CD14-positive monocyte (primary cell): ENCODE data around the gene RPL19. TPM values are rescaled to one million over a fixed set of nuclear protein-coding genes. Genes with fewer than 3 reads are reported as not detected.

Experiments used
- DNase-seq, 3 donors: peaks; one replicate each; pipeline ENCODE4 v3.0.0-alpha.2; 2011 to 2022
- H2AFZ ChIP-seq: 2 replicates; pipeline ENCODE4 v1.6.0; 2012; ENCODE audit warnings: mild to moderate bottlenecking, low read depth, low read length, inconsistent platforms; ENCODE audit not compliant: insufficient read depth, poor library complexity, severe bottlenecking
- H3K27ac ChIP-seq, 2 donors: 1 replicate in 1 of 2; 2 replicates in 1 of 2; pipeline ENCODE4 v1.5.1; 2012 to 2013; ENCODE audit warnings: low read length in 2 of 2, control low read depth in 1 of 2, inconsistent platforms in 1 of 2, low read depth in 1 of 2, mild to moderate bottlenecking in 1 of 2
- H3K27me3 ChIP-seq, 2 donors: one replicate each; pipeline versions ENCODE4 v1.6.0 to v1.6.1; 2011 to 2013; ENCODE audit warnings: low read length in 2 of 2; ENCODE audit not compliant: control insufficient read depth in 2 of 2, insufficient read depth in 2 of 2
- H3K36me3 ChIP-seq, 2 donors: replicated peaks in 1 of 2; 1 replicate in 1 of 2; 2 replicates in 1 of 2; pipeline versions ENCODE4 v1.5.1 to v1.6.1; 2012 to 2013; ENCODE audit warnings: low read length in 2 of 2, control low read depth in 1 of 2, inconsistent platforms in 1 of 2, mild to moderate bottlenecking in 1 of 2; ENCODE audit not compliant: insufficient read depth in 2 of 2, control insufficient read depth in 1 of 2
- H3K4me1 ChIP-seq, 2 donors: 1 replicate in 1 of 2; 2 replicates in 1 of 2; pipeline versions ENCODE4 v1.5.1 to v1.6.1; 2012 to 2013; ENCODE audit warnings: low read length in 2 of 2, control low read depth in 1 of 2, inconsistent platforms in 1 of 2, mild to moderate bottlenecking in 1 of 2, moderate library complexity in 1 of 2; ENCODE audit not compliant: insufficient read depth in 2 of 2, control insufficient read depth in 1 of 2
- H3K4me2 ChIP-seq: replicated peaks from 2 replicates; pipeline ENCODE3; 2012; ENCODE audit warnings: low read length, moderate library complexity, mild to moderate bottlenecking; ENCODE audit not compliant: poor library complexity, severe bottlenecking; ENCODE audit errors: extremely low read depth
- H3K4me3 ChIP-seq, 3 experiments: fragments of 200-600 bp in 1 of 3; sonication (generic) in 1 of 3; replicated peaks in 1 of 3; 1 replicate in 2 of 3; 2 replicates in 1 of 3; pipeline ENCODE4 v1.5.1; 2011 to 2013; ENCODE audit warnings: low read length in 3 of 3, mild to moderate bottlenecking in 3 of 3, control low read depth in 2 of 3, low read depth in 2 of 3, inconsistent platforms in 1 of 3, moderate library complexity in 1 of 3
- H3K79me2 ChIP-seq: 2 replicates; pipeline ENCODE4 v1.6.0; 2012; ENCODE audit warnings: mild to moderate bottlenecking, control low read depth, inconsistent platforms, low read length, moderate library complexity; ENCODE audit not compliant: insufficient read depth
- H3K9ac ChIP-seq: 2 replicates; pipeline ENCODE4 v1.6.0; 2017; ENCODE audit warnings: low read length, mild to moderate bottlenecking; ENCODE audit not compliant: insufficient read depth, poor library complexity, severe bottlenecking
- H3K9me3 ChIP-seq, 2 donors: replicated peaks in 1 of 2; 1 replicate in 1 of 2; 2 replicates in 1 of 2; pipeline versions ENCODE4 v1.5.1 to v1.6.1; 2012 to 2013; ENCODE audit warnings: low read length in 2 of 2, control low read depth in 1 of 2; ENCODE audit not compliant: control insufficient read depth in 1 of 2, insufficient read depth in 1 of 2
- H4K20me1 ChIP-seq: 2 replicates; pipeline ENCODE4 v1.6.0; 2012; ENCODE audit warnings: mild to moderate bottlenecking, low read length, control low read depth, moderate library complexity; ENCODE audit not compliant: insufficient read depth
- H3K27ac Mint-ChIP-seq, 7 donors: one replicate each; pipeline ENCODE4 v1.8.0; 2020; ENCODE audit warnings: mild to moderate bottlenecking in 7 of 7, mixed read lengths in 7 of 7, moderate library complexity in 6 of 7, inconsistent platforms in 2 of 7
- H3K27me3 Mint-ChIP-seq, 3 donors: one replicate each; pipeline ENCODE4 v1.8.0; 2021 to 2022; ENCODE audit warnings: low read depth in 3 of 3, mild to moderate bottlenecking in 3 of 3, mixed read lengths in 3 of 3, moderate library complexity in 3 of 3, inconsistent platforms in 1 of 3
- H3K36me3 Mint-ChIP-seq, 2 donors: one replicate each; pipeline ENCODE4 v1.8.0; 2020; ENCODE audit warnings: mixed read lengths in 2 of 2, inconsistent platforms in 1 of 2, mild to moderate bottlenecking in 1 of 2
- H3K4me1 Mint-ChIP-seq: one replicate; pipeline ENCODE4 v1.8.0; 2020; ENCODE audit warnings: mild to moderate bottlenecking, mixed read lengths
- H3K4me3 Mint-ChIP-seq, 2 donors: one replicate each; pipeline ENCODE4 v1.8.0; 2020; ENCODE audit warnings: mild to moderate bottlenecking in 2 of 2, mixed read lengths in 2 of 2, moderate library complexity in 1 of 2
- H3K9me3 Mint-ChIP-seq, 7 donors: one replicate each; pipeline ENCODE4 v1.8.0; 2020 to 2022; ENCODE audit warnings: mixed read lengths in 7 of 7, mild to moderate bottlenecking in 6 of 7, moderate library complexity in 6 of 7, inconsistent platforms in 2 of 7
- CTCF ChIP-seq: fragments of 200-600 bp; IDR thresholded peaks from one replicate; pipeline ENCODE4 v1.8.0; 2022; ENCODE audit warnings: antibody characterized with exemption, mild to moderate bottlenecking
- WGBS: methylation state at CpG from one replicate; pipeline ENCODE4 v1.1.5; 2013; ENCODE audit warnings: missing lambda C conversion rate; ENCODE audit not compliant: insufficient coverage; 5-methylcytosine and 5-hydroxymethylcytosine counted together
- intact Hi-C, 2 donors: fragments of 100-400 bp; cut with micrococcal nuclease; formaldehyde crosslinking; loops; one replicate each; pipeline versions ENCODE4 v1.15.0 to v1.15.1; 2023
- polyA plus RNA-seq, 3 donors: library from polyadenylated mRNA; depleted of rRNA in 1 of 3; unstranded in 2 of 3; stranded (reverse) in 1 of 3; fragments of 300-500 nt in 2 of 3; fragments of >200 nt in 1 of 3; fragmentation: Illumina TruSeq in 2 of 3; gene quantifications; 1 replicate in 2 of 3; 2 replicates in 1 of 3; pipeline ENCODE4 v1.2.3, GENCODE V29; 2012 to 2021

Gene RPL19
- polyA plus RNA-seq, 3 donors: 1,069 to 1,809 (median 1,232) TPM

DNA sequence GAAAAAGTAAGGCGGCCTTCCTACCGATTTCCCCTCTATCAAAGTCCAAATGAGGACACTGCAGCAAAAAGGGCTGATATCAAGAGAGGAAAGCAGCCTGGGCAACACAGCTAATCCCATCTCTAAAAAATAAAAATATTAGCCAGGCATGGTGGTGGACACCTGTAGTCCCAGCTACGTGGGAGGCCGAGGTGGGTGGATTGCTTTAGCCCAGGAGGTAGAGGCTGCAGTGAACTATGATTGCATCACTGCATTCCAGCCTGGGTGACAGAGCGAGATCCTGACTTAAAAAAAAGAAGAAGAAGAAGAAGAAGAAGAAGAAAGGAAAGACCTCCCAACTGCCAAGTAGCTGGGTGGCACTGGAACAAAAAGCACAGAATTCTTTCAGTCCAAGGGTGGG lies 17.0 kb upstream of the RPL19 start:
- H3K36me3 ChIP-seq: peaks cover 53 to 59% of the 10 kb centered on the region in 2 donors
- H3K9me3 Mint-ChIP-seq: peaks cover 0 to 6% (median 0%) of the 10 kb centered on the region in 7 donors
- no CpG with 5 or more reads among the region's 5 CpGs for WGBS

DNA sequence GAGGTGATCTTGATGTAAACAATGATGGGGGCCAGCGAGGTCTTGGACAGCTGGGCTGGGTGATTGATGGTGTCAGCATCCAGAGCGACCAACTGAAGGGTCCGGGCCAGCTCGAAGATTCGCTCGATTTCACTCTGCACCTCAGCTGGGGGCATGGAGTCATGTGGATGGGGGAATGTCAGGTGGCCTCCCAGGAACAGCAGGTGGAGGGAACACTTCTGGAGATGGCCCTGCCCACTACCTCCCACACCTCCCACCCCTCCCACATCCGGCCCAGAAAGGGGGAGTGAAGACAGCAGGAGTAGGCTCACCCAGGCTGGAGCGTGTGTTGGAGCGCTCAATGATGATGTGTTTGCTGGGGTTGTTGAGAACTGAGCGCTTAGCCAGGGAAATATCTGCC lies 16.4 kb upstream of the RPL19 start:
- Mint-ChIP-seq H3K27ac (no peak overlapping the region), H3K27me3 (peaks cover 0 to 4% (median 2%) of the 10 kb centered on the region in 3 donors), H3K4me3 (no peak overlapping the region), H3K4me1 (peaks cover 8% of the 10 kb centered on the region), H3K36me3 (peaks cover 42 to 78% of the 10 kb centered on the region in 2 donors), H3K9me3 (peaks cover 0 to 6% (median 0%) of the 10 kb centered on the region in 7 donors)
- no peak for TF ChIP-seq CTCF
- Histone ChIP-seq H3K4me1 (no peaks in the 10 kb centered on the region), H3K79me2 (no peaks in the 10 kb centered on the region), H3K4me3 (no peak overlapping the region), H3K27me3 (no peaks in the 10 kb centered on the region), H3K9me3 (no peaks in the 10 kb centered on the region), H3K4me2 (no peak overlapping the region), H3K36me3 (peaks cover 55 to 65% of the 10 kb centered on the region in 2 donors), H3K27ac (no peak overlapping the region), H2AFZ (no peak overlapping the region), H4K20me1 (no peaks in the 10 kb centered on the region), H3K9ac (no peak overlapping the region)
- WGBS: 92% methylated on average over 2 of the region's 10 CpGs
- DNase-seq: no peak
- intact Hi-C loops: no loop called here

More for the DNA sequence above, 17.0 kb upstream of the RPL19 start:
- no peak overlapping the region for H3K9ac ChIP-seq
- Mint-ChIP-seq H3K27ac (peak overlapping the region in 3 of 7 donors; percentile 2 to 42 (median 33)), H3K36me3 (peaks cover 45 to 72% of the 10 kb centered on the region in 2 donors), H3K27me3 (peaks cover 0 to 4% (median 2%) of the 10 kb centered on the region in 3 donors), H3K4me3 (no peak overlapping the region), H3K4me1 (peaks cover 12% of the 10 kb centered on the region)
- H3K4me3 ChIP-seq: no peak overlapping the region
- no peak overlapping the region for H2AFZ ChIP-seq
- H3K79me2 ChIP-seq: no peaks in the 10 kb centered on the region
- no peak overlapping the region for H3K4me2 ChIP-seq
- DNase-seq: no peak
- H3K9me3 ChIP-seq: no peaks in the 10 kb centered on the region
- no peak for TF ChIP-seq CTCF
- H3K4me1 ChIP-seq: no peaks in the 10 kb centered on the region
- no peaks in the 10 kb centered on the region for H3K27me3 ChIP-seq
- H3K27ac ChIP-seq: no peak overlapping the region
- intact Hi-C loops: no loop called here
- no peaks in the 10 kb centered on the region for H4K20me1 ChIP-seq
